Lower lobe of right lung (tissue), 2 donors: ENCODE results near the gene MUC4. TPM values are rescaled to one million over a fixed set of nuclear protein-coding genes. Genes with fewer than 3 reads are reported as not detected.
"Not testable (repeated sequence)": the region's sequence is repeated elsewhere in the genome, so short reads cannot be mapped to it uniquely, and the experiment has no call there.

Experiments used
- ATAC-seq, 2 donors: fragments of 200-7000 bp; cut with Tn5 transposase; one replicate each; pipeline ENCODE4 v1.9.1; 2020 to 2022; ENCODE audit warnings: mild to moderate bottlenecking in 2 of 2, moderate library complexity in 2 of 2
- DNase-seq: peaks from one replicate; pipeline ENCODE4 v3.0.0-alpha.2; 2020
- H3K27ac ChIP-seq: fragments of 200-600 bp; one replicate; pipeline ENCODE4 v1.8.0; 2022
- H3K27me3 ChIP-seq: fragments of 200-600 bp; one replicate; pipeline ENCODE4 v1.8.0; 2022; ENCODE audit warnings: low read depth
- H3K36me3 ChIP-seq: fragments of 200-600 bp; one replicate; pipeline ENCODE4 v1.8.0; 2022; ENCODE audit warnings: mild to moderate bottlenecking
- H3K4me1 ChIP-seq: fragments of 200-600 bp; one replicate; pipeline ENCODE4 v1.8.0; 2022
- H3K4me3 ChIP-seq: fragments of 200-600 bp; one replicate; pipeline ENCODE4 v1.8.0; 2022; ENCODE audit warnings: mild to moderate bottlenecking
- H3K9me3 ChIP-seq: fragments of 200-600 bp; one replicate; pipeline ENCODE4 v1.8.0; 2022
- CTCF ChIP-seq: fragments of 200-600 bp; IDR thresholded peaks from one replicate; pipeline ENCODE4 v1.8.0; 2022; ENCODE audit warnings: antibody characterized with exemption, mild to moderate bottlenecking
- intact Hi-C: fragments of 100-400 bp; cut with DNase I; formaldehyde crosslinking; loops from one replicate; pipeline ENCODE4 v1.11.0; 2022
- total RNA-seq: library from RNA; stranded (reverse); fragmentation: NEBNext Ultra II Directional; extraction: Animal tissue kit (Norgen Biotek cat#: 25700); gene quantifications from one replicate; pipeline ENCODE4 v1.2.1, GENCODE V29; 2021
- donor health status: DM: no; HTN: yes; CAD: no; lungs with severe emphysema.

The MUC4 gene
- total RNA-seq, 1 donor from 2014 or later = 7.9 TPM

GRCh38 chr3:195722139-195722995 lies 89.4 kb downstream of the MUC4 start:
- H3K27ac ChIP-seq, H3K36me3 ChIP-seq, H3K4me1 ChIP-seq, H3K9me3 ChIP-seq, intact Hi-C loops, H3K4me3 ChIP-seq, H3K27me3 ChIP-seq, ATAC-seq: not testable (repeated sequence)
- peak; percentile 11 for DNase-seq

GRCh38 chr3:195720831-195721506 lies 90.8 kb downstream of the MUC4 start, which contains the start of gene MUC20:
TSS of gene MUC20 (plus strand) at chr3:195720978. CDS start at chr3:195721008, 30 bp downstream.
- H3K4me1 ChIP-seq, H3K27me3 ChIP-seq, H3K9me3 ChIP-seq, H3K36me3 ChIP-seq, intact Hi-C loops, DNase-seq: not testable (repeated sequence)
- peak; percentile 69 to 71 for ATAC-seq
- H3K4me3 ChIP-seq = peak within 1 kb of the TSS; percentile 6
- H3K27ac ChIP-seq = peak within 1 kb of the TSS; percentile 56

- H3K9me3 ChIP-seq, H3K4me1 ChIP-seq, intact Hi-C loops, H3K27ac ChIP-seq, H3K27me3 ChIP-seq, ATAC-seq, H3K4me3 ChIP-seq: not testable (repeated sequence)
- peak; percentile 32 for DNase-seq
- peaks cover 12% of the 10 kb centered on the region for H3K36me3 ChIP-seq
Observed at GRCh38 chr3:195719514-195720254, 92.0 kb downstream of the MUC4 start.

GRCh38 chr3:195718477-195718984 lies 93.2 kb downstream of the MUC4 start:
- DNase-seq (peak; percentile 4), ATAC-seq (no peak)
- H3K36me3 ChIP-seq = peaks cover 16% of the 10 kb centered on the region
- no peaks in the 10 kb centered on the region for H3K4me1 ChIP-seq
- no peaks in the 10 kb centered on the region for H3K27me3 ChIP-seq
- intact Hi-C loops = no loop called here
- no peak overlapping the region for H3K4me3 ChIP-seq
- TF ChIP-seq CTCF = no peak
- no peaks in the 10 kb centered on the region for H3K9me3 ChIP-seq
- no peak overlapping the region for H3K27ac ChIP-seq

GRCh38 chr3:195717852-195718476 lies 93.8 kb downstream of the MUC4 start:
- no peaks in the 10 kb centered on the region for H3K4me1 ChIP-seq
- no peak overlapping the region for H3K4me3 ChIP-seq
- DNase-seq = peak; percentile 0
- intact Hi-C loops = no loop called here
- H3K36me3 ChIP-seq = peaks cover 16% of the 10 kb centered on the region
- no peaks in the 10 kb centered on the region for H3K27me3 ChIP-seq
- no peak overlapping the region for H3K27ac ChIP-seq
- no peak for ATAC-seq
- no peaks in the 10 kb centered on the region for H3K9me3 ChIP-seq
- TF ChIP-seq CTCF = no peak

GRCh38 chr3:195717416-195717815 lies 94.3 kb downstream of the MUC4 start:
- ATAC-seq (no peak), DNase-seq (no peak)
- intact Hi-C loops = no loop called here
- no peak for TF ChIP-seq CTCF
- no peaks in the 10 kb centered on the region for H3K27me3 ChIP-seq
- H3K4me3 ChIP-seq = no peak overlapping the region
- peaks cover 16% of the 10 kb centered on the region for H3K36me3 ChIP-seq
- H3K27ac ChIP-seq = no peak overlapping the region
- no peaks in the 10 kb centered on the region for H3K9me3 ChIP-seq
- no peaks in the 10 kb centered on the region for H3K4me1 ChIP-seq
